HG02798 (cell line): ENCODE data around the gene PTRHD1.

Source experiments
- ATAC-seq: cut with Tn5 transposase; IDR thresholded peaks from one replicate; pipeline ENCODE4 v1.9.1; 2021; ENCODE audit warnings: mild to moderate bottlenecking; ENCODE audit not compliant: unreplicated experiment, poor library complexity

Gene PTRHD1

GRCh38 chr2:24768601-24769000 is 24.6 kb downstream of the PTRHD1 start:
- ATAC-seq: no peak

- ATAC-seq: no peak
Measured at GRCh38 chr2:24768013-24768412, 25.2 kb downstream of the PTRHD1 start.

GRCh38 chr2:24766609-24767008 is 26.6 kb downstream of the PTRHD1 start:
- no peak for ATAC-seq

DNA sequence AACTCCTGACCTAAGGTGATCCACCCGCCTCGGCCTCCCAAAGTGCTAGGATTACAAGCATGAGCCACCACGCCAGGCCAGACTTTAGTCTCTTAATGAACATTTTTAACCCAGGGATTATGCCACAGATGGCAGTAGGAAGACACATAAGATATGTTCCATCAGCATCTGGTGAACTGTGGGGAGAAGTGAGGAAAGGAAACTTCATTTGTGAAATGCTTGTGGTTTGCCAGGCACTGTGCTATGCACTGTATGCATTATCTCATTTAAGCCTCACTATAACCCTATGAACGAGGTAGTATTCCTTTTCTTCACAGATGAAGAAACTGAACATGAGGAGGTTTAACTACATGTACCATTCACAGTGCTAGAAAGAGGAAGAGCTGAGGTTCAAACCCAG is 29.3 kb downstream of the PTRHD1 start:
- no peak for ATAC-seq

DNA sequence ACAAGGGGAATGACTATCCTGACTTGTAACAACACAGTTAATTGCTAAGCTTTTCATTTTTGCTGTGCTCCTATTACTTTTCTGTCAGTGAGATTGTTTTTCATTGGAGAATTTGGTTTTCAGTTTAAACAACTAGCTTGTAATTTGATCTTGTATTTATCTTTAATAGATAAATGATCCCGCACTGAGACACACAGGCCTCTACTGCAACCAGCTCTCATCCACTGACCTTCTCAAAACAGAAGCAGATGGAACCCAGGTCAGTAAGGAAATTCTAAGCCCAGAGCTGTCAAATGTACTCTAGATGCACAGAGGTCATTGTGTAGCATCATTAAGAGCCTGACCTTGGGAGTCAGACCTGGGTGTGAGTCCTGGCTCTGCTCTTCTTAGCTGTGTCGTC is 30.7 kb downstream of the PTRHD1 start:
- ATAC-seq: no peak

GRCh38 chr2:24761866-24762265 is 31.3 kb downstream of the PTRHD1 start:
- no peak for ATAC-seq

DNA sequence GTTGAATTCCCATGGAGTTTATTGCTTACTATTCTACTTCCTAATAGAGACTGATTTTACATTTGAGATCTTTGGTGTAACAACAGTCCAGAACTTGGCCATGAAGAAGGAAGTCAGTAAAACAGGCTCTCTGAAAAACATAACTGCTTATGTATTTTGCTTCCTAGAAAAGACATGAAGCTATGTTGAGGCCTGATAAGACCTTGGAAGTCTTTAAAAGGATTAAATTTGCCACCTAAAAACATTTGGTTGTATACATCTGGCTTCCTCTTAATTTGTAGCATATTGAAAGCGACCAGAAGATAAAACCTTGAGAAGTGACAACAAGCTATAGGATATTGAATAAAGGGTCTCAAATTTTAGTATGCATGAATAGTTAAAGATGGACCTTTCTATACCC is 36.4 kb downstream of the PTRHD1 start:
- ATAC-seq: no peak

- no peak for ATAC-seq
Measured at GRCh38 chr2:24754985-24755705, 38.0 kb downstream of the PTRHD1 start.

- ATAC-seq: no peak
Measured at GRCh38 chr2:24749069-24749691, 44.0 kb downstream of the PTRHD1 start.

DNA sequence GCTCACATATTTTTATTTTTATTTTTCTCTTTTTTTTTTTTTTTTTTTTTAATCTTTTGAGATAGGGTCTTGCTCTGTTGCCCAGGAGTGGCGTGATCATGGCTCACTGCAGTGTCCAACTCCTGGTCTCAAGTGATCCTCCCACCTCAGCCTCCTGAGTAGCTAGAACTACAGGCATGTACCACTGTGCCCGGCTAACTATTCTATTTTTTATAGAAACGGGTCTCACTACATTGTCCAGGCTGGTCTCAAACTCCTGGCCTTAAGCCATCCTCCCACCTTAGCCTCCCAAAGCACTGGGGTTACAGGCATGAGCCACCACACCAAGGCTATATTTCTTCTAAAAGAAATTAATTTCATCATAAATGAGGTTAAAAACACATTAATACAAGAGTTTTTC is 45.9 kb downstream of the PTRHD1 start:
- ATAC-seq: no peak

DNA sequence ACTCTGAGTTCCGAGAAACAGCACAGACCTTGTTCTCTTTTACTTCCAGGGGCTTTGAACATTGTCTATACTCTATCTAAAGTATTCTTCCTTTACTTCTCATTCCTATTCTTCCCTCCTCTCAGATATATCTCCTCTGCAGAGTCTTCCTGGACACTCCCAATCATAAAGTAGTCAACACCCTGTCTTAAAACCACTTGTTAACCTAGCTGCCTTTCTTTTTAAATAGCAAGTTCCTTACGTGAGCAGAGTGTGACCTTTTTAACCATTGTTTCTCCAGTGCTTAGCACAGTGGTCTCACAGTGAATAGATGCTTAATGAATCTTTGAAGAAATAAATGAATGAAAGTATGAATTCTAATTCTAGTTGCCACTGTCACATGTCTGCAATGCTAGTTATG is 47.4 kb downstream of the PTRHD1 start:
- no peak for ATAC-seq

DNA sequence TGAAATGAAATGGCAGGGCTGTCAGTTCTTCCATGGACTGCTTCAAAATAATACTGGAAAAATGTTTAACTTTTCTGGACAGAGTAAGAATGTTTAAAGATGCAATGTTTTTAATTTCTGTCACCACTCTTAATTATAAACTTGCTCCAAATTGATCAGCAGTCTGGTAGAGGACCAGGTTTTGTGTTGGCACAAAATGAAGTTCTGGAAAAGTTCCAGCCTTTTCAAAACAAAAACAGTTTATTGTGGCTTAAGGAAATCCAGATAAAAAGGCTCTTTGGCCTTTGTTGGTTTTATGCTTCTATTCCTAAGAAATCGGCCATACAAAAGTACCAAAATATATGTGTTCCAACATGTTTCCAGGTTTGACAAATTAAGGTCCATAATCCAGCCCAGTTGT is 48.8 kb downstream of the PTRHD1 start:
- ATAC-seq: no peak

GRCh38 chr2:24743924-24744323 is 49.3 kb downstream of the PTRHD1 start:
- no peak for ATAC-seq

DNA sequence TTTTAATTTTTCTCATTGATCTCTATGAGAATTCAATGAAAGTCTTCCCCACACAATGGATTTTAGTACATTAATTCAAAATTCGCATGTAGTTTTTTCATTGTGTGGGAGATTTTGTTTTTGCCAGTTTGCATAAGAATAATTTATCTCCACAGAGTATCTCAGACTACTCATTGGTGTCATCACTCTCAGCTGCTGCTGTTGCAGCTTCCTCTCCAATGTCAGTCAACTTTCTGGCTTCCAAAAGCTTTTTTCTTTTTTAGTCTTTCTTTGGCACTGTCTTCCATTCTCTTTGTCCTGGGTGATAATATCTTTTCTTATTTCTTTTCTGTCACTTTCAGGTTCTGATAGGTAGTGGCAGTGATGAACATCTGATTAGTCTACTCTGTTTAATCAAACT is 50.5 kb downstream of the PTRHD1 start:
- no peak for ATAC-seq

- ATAC-seq: no peak
Measured at GRCh38 chr2:24740142-24740541, 53.0 kb downstream of the PTRHD1 start.
